ENCODE results near the gene KCNH2. TPM values are rescaled to one million over a fixed set of nuclear protein-coding genes. Genes with fewer than 3 reads are reported as not detected.
A peak's percentile ranks its signal among the peaks of the same experiment; 100 is the strongest.
"Not testable (repeated sequence)": the region's sequence is repeated elsewhere in the genome, so short reads cannot be mapped to it uniquely, and the experiment has no call there.

KCNH2 gene
- total and polyA plus RNA-seq, 2 experiments from 2014 or later, result 48.0 to 110 TPM

DNA sequence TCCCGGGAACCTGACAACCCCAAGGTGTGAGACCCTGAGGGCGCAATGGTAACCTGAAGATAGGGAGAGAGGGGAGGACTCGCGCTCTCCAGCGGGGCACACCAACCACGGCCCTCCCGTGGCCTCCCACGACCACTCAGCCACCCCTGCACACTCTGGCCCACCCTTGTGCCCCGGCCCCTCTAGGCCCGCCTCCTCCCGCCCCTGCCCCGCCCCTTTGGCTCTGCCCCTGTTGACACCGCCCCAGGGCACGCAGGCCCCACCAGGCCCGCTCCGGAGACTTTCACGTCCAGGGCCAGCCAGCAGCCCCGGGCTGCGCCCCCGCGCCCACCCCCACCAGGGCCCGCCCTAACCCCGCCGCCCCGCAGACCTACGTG lies 35.2 kb upstream of the KCNH2 start:
- H3K27me3 ChIP-seq, result peaks cover 1% of the 10 kb centered on the region
- no peaks in the 10 kb centered on the region for H3K36me3 ChIP-seq
- peaks cover 32% of the 10 kb centered on the region for H3K4me1 ChIP-seq (ENCODE audit: low read depth)

GRCh38 chr7:151012911-151013347 lies 34.8 kb upstream of the KCNH2 start:
- Histone ChIP-seq H3K27ac (no peak overlapping the region), H3K4me1 (ENCODE audit: low read depth) (peaks cover 35% of the 10 kb centered on the region), H3K9me3 (ENCODE audit: low read depth) (no peaks in the 10 kb centered on the region), H3K36me3 (no peaks in the 10 kb centered on the region), H3K4me3 (no peak overlapping the region), H3K27me3 (no peaks in the 10 kb centered on the region)
- TF ChIP-seq CTCF (IDR thresholded peaks at IDR 0.05; ENCODE audit: low read depth, low read length), result peak; percentile 73
- DNase-seq (ENCODE audit: low read depth in 1 of 2, low spot score in 1 of 2), result peak; percentile 51 to 71

More for the DNA sequence above, 35.2 kb upstream of the KCNH2 start:
- Histone ChIP-seq H3K9me3 (ENCODE audit: low read depth) (no peaks in the 10 kb centered on the region), H3K4me3 (no peak overlapping the region), H3K27ac (no peak overlapping the region)
- TF ChIP-seq CTCF (IDR thresholded peaks at IDR 0.05; ENCODE audit: low read depth, low read length), result no peak
- DNase-seq (ENCODE audit: low read depth in 1 of 2, low spot score in 1 of 2), result no peak

DNA sequence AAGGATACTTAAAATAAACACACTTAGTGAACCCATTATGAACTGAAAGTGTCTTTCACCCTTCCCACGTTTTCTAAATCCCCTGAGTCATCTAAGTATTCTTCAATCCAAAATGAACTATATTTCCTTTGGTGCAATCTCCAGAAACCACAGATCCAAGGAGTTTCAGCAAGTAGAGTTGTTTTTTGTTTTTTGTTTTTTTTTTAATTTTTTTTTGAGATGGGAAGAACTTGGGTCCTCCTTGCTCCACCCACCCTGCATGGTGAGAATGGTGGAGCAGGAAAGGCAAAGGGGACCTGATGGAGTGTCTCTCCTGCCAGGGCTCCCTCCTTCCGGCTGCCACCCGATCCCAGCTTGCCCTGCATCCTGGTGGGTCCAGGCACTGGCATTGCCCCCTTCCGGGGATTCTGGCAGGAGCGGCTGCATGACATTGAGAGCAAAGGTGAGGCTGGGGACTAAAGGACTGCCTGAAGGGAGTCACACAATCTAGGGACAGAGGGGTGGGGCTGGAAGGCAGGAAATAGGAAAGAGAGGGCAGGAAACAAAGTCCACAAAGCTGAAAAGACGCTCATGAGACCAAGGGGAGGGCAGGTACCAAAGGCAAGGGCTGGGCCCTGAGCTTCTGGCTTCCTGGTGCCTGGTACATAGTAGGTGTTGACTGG lies 34.0 kb upstream of the KCNH2 start:
- H3K4me3 ChIP-seq, result no peak overlapping the region
- no peak for TF ChIP-seq CTCF (IDR thresholded peaks at IDR 0.05; ENCODE audit: low read depth, low read length)
- H3K36me3 ChIP-seq, result no peaks in the 10 kb centered on the region
- no peak overlapping the region for H3K27ac ChIP-seq
- H3K27me3 ChIP-seq, result no peaks in the 10 kb centered on the region
- H3K4me1 ChIP-seq (ENCODE audit: low read depth), result peaks cover 30% of the 10 kb centered on the region
- no peak for DNase-seq (ENCODE audit: low read depth in 1 of 2, low spot score in 1 of 2)
- no peaks in the 10 kb centered on the region for H3K9me3 ChIP-seq (ENCODE audit: low read depth)

DNA sequence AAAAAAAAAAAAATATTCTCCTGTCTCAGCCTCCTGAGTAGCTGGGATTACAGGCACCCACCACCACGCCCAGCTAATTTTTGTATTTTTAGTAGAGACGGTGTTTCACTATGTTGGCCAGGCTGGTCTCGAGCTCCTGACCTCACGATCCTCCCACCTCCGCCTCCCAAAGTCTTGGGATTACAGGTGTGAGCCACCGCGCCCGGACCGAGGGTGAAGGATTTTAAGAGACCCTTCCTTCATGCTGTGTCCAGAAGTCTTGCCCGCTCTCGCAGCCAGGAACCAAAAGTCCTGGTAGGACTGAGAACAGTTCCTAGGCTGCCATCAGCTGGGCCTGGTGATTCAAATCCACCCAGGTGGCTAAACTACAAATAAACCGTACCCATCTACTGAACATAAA lies 33.5 kb upstream of the KCNH2 start:
- not testable (repeated sequence) for H3K9me3 ChIP-seq (ENCODE audit: low read depth); H3K27ac ChIP-seq; H3K36me3 ChIP-seq; H3K4me3 ChIP-seq; H3K27me3 ChIP-seq; DNase-seq (ENCODE audit: low read depth in 1 of 2, low spot score in 1 of 2)
- H3K4me1 ChIP-seq (ENCODE audit: low read depth), result peaks cover 30% of the 10 kb centered on the region

DNA sequence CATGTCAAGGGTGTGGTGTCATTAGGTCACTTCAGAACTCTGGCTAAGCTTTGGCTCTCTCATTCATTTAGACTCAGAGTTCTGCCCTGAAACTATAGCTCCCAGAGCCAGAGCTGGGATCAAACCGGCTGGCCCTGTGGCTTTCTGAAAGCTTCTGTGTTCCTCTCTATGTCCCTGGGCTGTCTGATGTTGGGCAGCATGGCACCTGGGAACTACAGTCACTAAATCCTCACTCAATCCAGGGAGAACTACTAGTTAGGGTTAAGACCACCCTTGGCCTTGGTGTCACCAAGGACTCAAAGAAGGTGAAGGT lies 32.9 kb upstream of the KCNH2 start:
- H3K9me3 ChIP-seq (ENCODE audit: low read depth), result no peaks in the 10 kb centered on the region
- H3K4me3 ChIP-seq, result no peak overlapping the region
- peak overlapping the region; percentile 73 for H3K27ac ChIP-seq
- peak in 1 of 2 donors; percentile 37 for DNase-seq (ENCODE audit: low read depth in 1 of 2, low spot score in 1 of 2)
- H3K36me3 ChIP-seq, result no peaks in the 10 kb centered on the region
- H3K4me1 ChIP-seq (ENCODE audit: low read depth), result peaks cover 30% of the 10 kb centered on the region
- TF ChIP-seq CTCF (IDR thresholded peaks at IDR 0.05; ENCODE audit: low read depth, low read length), result no peak
- no peaks in the 10 kb centered on the region for H3K27me3 ChIP-seq

GRCh38 chr7:151010307-151011096 lies 32.4 kb upstream of the KCNH2 start:
- H3K36me3 ChIP-seq, result no peaks in the 10 kb centered on the region
- peak overlapping the region; percentile 73 for H3K27ac ChIP-seq
- no peaks in the 10 kb centered on the region for H3K27me3 ChIP-seq
- no peak for TF ChIP-seq CTCF (IDR thresholded peaks at IDR 0.05; ENCODE audit: low read depth, low read length)
- no peak overlapping the region for H3K4me3 ChIP-seq
- peak; percentile 52 to 75 for DNase-seq (ENCODE audit: low read depth in 1 of 2, low spot score in 1 of 2)
- no peaks in the 10 kb centered on the region for H3K9me3 ChIP-seq (ENCODE audit: low read depth)
- peaks cover 30% of the 10 kb centered on the region for H3K4me1 ChIP-seq (ENCODE audit: low read depth)
